ENCODE results near the gene ADGRL2.

Gene ADGRL2

DNA sequence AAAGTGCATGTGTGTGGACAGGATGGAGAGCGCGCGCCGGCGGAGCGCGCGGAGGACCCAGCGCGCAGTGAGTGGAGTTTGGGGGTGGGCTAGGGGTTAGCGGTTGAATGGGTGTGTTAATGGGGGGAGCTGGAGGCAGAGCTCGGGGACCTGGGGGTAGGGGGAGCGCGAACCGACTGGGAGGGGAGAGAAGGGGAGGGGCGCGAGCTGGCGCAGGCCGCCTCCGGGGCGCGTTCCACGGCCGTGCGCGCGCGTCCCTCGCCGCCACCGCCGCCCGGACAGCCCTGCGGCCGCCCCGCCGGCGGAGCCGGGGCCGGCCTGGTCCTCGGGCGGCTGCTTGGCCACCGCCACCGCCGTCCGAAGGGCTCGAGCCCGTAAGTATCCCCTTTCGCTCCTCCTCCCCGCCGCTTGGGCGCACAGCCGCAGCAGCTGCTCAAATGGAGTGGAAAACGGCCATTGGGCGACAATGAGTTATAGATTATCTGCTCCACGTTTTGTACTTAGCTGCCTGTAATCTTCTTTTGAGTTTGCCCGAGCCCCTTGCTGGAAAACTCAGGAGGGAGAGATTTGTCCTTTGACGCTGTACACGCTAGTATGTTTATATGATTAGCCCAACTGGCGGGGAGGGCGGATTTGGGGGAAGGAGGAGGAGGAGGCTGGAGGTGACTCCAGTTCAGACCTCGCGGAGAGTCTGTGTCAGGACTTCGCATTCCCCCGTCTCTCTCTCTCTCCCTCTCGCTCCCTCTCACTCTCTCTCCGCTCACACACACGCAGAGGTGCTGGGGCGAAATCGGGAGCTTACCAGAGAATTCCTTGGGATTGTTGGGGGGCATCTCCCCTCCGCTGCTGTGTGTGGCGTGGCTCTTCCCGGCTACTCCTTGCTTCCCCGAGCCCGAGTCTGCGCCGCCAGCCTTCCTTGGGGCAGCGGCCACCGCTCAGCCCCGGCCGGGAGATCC lies at the start of gene ADGRL2:
Gene ADGRL2, plus strand, starts transcription at position 240 of the 956 bp plus-strand sequence. CDS start 36,051 bp downstream, outside the sequence.
- no peak for DNase-seq

DNA sequence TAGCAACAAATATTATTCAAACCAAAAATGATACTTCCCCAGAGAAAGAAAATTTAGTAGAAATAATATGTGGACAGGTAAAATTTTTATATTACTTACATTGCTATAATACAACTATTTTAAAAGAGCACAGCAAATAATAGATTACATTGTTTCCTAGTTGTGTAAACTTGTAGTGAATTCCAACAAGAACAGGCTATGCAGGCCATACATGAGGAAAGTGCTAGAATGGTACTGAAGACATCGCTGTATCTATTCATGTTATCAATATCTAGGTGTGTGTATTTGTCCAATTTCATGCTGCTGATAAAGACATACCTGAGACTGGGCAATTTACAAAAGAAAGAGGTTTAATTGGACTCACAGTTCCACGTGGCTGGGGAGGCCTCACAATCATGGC lies 47.9 kb upstream of the ADGRL2 start:
- no peak for DNase-seq

DNA sequence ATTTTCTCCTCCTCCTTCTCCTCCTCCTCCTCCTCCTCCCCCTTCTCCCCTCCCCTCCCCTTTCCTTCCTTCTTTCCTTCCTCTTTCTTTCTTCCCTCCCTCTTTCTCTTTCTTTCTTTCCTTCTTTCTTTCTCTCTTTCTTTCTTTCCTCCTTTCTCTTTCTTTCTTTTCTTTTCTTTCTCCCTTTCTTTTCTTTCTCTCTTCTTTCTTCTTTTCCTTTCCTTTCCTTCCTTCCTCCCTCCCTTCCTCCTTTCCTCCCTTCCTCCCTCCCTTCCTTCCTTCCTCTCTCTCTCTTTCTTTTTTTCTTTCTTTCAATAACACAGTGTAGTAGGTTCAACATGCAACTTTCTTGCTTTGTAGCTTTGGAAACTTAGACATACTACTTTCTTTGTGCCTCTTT lies 46.3 kb upstream of the ADGRL2 start:
- no peak for DNase-seq

DNA sequence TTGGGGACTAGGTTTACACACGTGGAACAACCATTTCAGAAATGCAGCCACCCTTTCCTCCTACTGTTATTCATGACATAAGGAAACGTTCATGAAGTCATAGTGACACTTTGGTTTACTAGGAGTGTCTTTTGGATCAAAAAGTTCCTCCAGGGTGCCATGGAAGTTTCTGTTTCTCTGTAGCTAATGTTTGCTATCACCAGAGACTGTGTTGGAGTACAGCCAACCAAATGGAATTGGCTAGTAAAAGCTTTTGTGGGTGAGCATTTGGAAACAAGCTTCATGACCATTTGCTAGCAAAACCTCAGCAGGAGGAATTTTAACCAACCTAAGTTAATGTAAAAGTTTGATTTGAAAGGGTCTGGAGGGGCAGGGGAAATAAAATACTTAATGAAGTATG lies 43.9 kb upstream of the ADGRL2 start:
- no peak for DNase-seq

DNA sequence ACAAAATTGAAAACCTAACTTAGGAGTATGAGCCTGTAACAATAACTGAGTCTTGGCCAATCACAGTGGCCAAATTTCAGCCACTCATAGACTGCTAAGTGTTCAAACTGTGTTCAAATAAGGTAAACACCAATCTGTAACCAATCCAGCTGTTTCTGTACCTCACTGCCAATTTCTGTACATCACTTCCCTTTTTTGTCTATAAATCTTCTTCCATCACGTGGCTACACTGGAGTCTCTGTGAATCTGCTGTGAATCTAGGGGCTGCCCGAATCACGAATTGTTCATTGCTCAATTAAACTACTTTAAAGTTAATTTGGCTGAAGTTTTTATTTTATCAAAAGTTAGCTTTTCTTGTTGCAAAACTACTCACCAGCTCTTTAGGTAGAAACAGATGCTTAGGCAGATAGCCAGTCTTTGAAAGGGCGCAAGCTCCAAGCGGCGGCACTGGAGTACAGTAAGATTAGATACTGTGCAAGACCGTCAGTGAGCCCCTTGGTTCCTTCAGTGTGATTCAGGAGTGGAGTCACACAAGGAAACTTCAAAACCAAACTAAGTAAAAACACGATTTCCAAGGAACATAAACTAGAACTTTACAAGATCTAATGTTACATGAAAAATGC lies 43.2 kb upstream of the ADGRL2 start:
- DNase-seq: no peak

DNA sequence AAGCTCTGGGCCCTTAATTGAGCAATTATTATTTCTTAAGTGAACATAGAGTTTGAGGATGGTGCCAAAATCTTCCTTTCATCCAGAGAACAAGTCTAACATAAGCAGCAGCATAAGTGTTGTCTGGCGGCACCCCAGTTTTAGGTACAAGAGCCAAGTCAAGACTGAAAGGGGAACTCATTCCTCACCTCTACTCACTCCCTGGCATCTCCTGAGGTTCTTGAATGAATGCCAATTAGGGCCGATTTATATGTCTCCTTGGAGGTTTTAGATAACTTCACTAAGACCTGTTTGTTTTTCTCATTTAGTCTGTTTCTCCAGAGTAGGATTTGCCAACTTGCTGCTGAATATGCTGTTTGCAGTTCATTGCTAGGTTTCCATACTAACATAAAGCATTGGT lies 42.6 kb upstream of the ADGRL2 start:
- no peak for DNase-seq

DNA sequence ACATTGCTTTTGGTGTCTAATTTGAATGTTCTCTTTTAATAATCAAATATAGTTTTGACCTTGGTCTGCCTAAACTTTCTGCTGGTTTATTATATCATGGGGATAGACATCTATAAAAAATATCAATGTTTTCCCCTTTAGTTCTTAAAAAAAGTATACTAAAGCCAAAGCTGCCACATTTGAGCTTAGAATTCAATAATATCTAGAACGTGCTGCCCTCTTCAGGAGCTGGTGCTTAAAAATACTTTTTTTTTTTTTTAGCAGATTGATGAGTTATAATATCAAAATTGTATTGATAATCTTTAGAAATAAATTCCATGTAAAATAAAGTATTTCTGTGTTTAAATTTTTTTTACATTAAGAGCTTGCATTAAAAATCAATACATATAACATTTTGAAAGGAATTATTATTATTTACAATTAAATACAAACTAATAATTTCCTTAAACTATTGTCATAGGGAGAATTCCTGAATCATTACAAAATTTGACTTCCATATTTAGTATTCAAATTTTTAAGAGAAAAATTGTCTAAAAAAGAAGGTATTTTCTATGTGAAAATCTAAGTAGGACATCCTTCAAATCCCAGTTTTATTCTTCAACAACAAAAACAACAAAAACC lies 40.1 kb upstream of the ADGRL2 start:
- no peak for DNase-seq

DNA sequence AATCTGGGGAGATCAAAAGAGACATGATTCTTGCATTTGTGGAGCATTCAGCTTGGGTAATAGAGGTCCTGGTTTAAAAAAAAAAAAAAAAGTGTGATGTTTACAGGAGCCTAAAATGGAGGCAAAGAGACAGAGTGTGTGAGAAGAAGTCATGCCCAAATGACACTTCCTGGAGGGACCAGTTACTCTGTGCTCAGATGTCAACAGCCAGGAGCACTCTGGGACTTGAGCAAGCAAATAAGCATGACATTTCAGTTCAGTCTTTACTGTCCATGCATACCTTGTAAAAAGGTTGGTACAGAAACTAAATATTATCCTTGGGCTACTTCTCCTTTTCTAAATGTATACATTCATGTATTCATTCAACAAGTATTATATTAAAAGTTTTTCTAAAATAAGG lies 25.2 kb upstream of the ADGRL2 start:
- no peak for DNase-seq

DNA sequence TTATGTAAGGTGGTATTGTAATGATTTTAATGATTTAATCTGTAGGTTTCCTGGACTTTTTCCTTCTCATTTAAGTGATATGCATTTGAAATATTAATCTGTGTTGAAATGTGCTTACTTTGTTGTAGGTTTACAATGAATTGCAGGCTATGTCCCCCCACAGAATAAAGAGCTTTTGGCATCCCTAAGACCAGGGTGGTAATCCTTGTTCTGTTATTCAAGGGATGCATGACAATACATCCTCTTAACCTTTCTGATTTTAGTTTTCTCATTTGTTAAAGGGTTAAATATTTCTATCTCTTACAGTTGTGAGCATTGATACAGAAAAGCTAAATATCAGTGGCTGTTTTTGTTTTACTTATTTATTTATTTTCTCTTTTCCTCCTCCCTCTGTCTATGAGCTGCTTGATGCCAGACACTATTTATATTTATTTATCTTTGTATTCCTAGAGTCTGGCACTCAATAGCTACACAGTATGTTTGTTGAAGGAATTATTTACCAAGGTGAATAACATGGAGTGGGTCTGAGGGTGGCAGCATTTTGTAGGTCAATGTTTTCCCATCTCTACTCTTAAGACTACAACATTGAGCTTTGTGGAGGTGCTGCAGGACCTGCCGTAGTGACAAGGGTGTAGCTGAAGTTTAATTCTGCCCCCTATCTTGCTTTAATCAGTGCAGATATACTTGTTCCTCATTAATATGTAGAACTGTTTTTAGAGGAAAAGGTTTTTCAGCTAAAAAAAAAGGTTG lies 19.9 kb upstream of the ADGRL2 start:
- DNase-seq: no peak

DNA sequence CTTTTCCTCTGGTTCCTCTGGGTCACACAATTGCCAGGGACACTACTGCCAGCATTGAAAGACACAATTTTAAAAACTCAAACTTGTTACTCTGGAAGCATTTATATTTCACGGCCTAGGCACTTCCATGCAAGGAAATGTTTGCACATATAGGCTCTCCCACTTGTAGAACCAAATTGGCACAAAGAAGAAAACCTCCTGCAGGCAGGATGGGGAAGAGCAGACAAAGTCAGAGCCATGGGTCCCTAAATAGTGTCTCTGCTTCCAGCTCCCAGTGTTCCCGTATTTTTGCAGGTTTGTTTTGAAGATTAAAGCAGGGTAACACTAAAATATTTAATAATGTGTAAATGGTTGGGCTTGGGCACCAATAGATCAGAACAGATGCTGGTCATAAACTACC lies 19.0 kb upstream of the ADGRL2 start:
- DNase-seq: no peak

DNA sequence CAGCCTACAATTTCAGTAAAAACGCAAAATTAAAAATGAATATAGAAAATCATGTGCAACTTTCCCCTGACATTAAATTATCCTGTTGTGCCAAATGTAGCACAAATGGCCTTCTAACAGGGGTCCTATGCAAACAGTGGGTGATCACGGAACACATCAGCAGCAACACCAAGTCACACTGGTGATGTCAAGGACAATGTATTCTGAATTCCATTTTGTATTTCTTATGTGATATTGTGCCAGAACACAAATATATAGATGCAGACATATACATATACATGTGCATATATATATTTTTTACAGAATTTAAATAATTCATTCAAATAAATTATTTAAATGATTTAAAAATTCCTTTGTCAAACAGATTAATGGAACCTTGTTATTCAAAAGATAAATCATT lies 8.6 kb upstream of the ADGRL2 start:
- DNase-seq: no peak

DNA sequence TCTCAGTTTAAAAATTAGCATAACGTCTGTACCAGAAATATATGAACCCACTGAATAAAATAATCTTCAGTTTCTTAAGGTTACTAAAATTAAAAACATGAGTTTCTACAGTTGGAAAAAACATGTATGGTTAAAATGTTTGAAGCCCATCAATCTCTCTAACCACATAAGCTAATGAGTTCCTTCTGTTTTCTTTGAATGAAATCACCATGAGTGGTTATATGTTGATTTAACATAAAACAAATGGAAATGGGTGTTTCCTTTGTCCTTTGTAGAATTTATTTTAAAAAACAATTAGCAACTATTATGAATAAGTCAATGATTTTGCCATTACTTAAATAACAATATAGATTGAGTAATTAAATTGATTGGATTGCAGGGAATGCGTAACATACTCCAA lies 3.0 kb upstream of the ADGRL2 start:
- no peak for DNase-seq

DNA sequence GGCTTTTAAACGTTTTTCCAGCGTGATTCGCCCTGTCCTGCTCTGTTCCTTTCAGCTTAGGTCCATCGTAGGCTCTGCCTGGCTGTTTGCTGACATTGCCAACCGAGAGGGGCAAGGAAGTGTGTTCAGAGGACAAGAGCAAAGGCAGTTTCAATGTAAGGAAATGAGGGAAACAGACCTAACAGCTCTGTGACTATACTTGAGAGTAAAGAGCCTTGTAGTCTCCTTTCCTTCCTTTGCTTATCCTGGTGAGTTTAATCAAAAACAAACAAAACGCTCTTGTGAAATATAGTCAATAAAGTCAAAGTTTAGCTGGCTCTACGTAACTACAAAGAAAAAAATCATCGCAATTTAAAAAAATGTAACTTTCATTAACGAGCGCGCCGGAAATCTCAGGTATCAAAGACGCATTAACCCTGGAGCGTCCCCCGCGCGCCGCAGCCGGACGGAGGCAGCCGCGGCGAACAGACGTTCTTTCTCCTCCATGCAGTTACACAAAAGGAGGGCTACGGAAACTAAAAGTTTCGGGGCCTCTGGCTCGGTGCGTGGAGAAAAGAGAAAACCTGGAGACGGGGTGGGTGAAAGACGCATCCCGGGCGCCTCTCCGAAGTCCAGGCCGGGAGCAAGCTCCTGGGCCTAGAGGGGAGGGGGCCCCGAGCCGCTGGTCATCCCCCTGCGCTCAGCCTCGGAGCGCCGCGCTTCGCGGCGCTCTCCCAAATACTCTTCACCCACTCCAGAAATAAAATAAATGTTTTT lies 617 bp upstream of the ADGRL2 start:
- DNase-seq: no peak

DNA sequence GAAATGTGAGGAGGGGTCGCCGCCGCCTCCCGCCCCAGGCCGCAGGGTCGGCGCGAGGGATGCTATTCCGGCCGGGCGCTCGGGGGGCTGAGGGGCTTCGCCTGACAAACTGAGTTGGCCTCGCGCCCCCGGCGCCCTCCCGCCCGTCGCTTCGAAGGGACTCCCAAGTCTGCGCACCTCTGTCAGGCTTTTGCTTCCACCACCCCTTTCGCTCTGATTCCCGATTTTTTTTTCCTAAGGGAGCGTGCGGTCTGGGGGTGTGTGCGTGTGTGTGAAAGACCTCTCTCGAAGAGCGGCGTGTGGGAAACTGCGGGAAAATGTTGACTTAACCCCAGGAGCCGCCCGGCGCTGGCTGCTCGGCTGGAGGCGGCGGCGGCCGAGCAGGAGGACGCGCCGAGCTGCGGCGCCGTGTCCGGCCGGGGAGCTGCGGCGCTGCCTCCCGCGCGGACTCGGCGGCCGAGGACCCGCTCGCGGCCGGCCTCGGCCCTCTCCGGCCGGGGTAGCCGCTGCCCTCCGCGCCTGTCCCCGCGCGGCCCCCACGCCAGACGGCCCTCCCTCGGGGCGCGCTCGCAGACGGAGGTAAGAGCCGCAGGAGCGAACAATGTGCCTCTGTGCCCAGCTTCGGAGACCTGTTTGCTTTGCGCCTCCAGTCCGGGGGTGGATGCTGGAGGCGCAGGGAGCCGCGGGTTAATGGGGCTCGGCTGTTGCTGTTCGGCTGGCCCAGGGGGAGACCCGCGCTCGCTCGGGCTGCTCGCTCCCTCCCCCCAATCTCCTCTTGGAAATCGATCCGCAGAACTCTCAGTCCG lies 1.1 kb downstream of the ADGRL2 start:
- DNase-seq: no peak

DNA sequence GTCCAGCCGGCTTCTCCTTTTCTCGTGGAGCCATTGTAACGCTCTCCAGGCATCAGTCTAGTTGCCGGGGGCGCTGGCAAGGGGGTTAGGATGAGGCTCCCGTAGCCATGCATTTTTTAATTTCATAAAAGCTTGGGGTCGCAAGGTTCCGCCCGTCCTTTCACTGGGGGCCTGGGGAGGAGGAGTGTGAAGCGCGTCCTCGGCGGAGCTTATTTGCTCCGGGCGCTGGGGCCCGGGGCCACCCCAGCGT lies 1.6 kb downstream of the ADGRL2 start:
- DNase-seq: no peak

DNA sequence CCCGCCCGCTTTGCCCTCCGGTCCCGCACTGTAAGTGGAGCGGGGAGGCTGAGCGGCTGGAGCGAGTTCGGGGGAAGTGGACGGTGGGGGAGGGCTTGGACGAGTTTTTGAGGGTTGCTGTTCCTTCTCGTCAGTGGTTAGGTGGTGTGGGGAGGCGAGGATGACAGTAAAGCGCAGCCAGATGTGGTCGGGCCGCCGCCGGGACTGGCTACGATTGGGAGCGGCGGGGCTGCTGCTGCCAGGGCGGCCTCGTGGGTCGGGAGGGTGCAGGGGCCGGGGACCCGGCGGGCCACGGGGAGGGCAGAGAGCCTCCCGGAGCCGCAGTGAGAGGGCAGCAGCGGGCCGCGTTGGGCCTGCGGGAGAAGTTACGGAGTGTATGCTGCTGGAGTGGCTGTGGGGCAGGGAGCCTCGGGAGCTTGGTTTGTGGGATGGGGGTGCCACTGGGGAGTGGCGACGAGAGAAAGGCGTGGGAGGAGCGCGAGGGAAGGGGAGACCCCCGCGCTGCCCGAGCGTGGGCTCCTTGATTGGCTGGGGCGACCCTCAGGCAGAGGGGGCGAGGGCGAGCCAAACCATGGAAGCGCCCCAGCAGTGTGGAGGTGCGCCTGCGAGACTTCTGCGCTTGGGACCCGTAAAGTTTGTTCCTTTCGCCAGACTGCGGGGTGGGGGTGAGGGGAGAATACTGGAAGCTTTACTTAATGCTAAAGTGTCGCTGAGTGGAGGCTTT lies 2.1 kb downstream of the ADGRL2 start:
- DNase-seq: no peak

DNA sequence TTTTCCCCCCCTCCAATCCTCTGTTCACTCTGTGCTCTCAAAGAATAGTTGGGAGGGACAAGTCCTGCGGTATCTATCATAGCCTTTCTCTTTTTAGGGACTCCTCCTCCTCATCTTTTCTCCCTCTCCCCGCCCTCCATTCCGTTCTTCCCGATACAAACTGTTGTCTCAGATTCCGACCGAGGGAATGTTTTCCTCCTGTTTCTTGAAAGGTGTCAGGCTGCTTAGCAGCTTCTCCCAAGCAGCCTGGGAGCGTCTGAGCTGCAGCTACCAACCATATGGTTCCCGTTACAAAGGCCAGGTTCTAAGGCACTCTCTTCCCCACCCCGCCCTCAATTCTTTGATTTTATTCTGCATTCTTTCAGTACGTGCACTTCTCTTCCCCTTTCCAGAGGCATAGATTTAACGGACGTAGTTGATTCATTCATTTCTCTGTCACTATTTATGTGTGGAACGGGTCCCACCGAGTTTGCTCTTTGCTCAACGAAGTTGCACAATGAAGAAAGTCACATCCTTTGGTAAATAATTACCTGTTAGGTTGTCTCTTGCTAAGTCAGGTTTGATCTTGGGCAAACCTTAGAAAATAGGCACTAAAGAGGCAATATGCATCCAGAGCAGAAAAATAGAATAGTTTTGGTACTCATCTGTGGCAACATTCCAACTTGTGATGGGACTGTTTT lies 2.8 kb downstream of the ADGRL2 start:
- no peak for DNase-seq

DNA sequence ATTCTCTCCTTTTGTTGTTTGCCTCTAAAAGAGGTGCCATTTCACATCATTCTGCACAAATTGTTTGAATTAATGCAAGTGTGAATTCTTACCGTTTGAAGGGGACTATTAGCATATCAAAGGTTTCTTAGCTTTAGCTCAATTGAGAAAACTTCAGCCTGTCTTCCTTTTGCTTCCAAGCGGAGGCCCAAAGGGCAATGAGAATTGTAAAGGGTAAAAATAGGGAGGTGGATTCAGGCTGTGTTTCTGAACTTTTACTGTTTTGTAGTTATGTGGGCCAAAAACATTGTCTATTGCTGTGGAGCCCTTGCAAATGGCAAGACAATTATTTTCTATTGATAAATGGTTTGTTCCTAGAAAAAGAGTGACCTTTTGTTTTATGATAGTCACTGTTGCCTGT lies 3.6 kb downstream of the ADGRL2 start:
- DNase-seq: no peak

DNA sequence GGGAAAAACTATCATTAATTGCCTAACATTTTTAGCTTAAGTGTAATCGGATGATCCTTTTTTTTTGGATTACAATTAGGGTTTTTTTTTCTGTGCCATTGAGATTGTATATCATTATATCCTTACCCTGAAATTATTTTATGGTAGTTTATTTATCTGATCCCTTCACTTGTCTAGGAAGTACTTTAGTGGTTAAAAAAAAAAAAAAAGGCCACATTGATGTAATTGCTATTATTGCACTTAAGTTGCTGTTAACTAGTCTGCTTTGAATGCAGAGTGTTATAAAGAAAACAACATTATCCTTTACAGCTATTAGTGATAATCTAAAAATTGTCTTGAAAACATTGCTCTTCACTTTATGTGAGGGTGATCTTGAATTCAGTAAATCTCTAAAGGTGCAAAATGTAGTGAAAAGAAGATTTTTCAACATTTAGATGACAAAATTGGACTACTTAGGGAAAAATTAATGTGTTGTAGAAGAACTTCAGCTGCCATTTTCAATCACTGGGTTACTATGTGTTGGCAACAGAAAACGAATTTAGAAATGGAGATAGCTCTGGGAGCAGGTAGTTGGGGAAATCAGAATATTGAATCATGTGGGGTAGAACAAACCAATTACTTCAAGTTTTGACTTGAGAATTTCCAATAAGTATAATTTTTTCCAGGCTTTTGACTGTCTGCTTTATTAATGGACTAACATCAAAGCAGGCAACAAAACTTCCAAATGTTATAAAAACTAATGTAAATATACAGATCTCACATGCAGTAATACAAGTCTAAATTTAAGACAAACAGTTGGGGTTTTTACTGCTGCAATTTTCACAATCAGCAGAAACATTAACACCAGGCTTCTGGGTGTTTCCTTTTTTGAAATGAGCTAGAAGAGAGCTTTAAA lies 5.0 kb downstream of the ADGRL2 start:
- no peak for DNase-seq

DNA sequence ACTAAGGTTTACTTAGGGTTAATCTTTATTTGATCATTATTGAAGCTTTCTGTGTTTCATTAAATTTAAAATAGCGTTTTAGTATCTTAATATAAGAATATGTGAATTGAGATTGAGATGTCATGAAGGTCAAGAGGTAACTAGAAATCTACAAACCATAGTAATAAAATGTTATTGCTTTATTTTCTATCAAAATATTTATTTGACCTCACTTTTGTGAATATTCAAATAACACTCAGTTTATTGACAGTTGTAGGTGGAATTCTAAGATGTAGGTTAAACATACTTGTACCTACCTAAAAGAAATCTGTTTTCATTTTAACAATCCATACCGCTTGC lies 5.7 kb downstream of the ADGRL2 start:
- no peak for DNase-seq
